HEK293 (cell line): ENCODE results near the gene KRTAP9-9.
A peak's percentile ranks its signal among the peaks of the same experiment; 100 is the strongest.
"Not testable (repeated sequence)": the region's sequence is repeated elsewhere in the genome, so short reads cannot be mapped to it uniquely, and the experiment has no call there.

ENCODE experiments used
- CTCF ChIA-PET: fragments of 350-600 bp; formaldehyde crosslinking; extraction: SDS; loops from one replicate; lab custom pipeline; 2021; ENCODE audit warnings: antibody characterized with exemption; lab: Yijun Ruan, JAX
- POLR2A ChIA-PET: fragments of 300-600 bp; formaldehyde crosslinking; extraction: SDS; loops from one replicate; lab custom pipeline; 2020; ENCODE audit warnings: antibody characterized with exemption, inconsistent platforms; lab: Yijun Ruan, JAX
- H3K27ac ChIP-seq: fragments of 200-500 bp; sonication (Bioruptor generic); 2 replicates; pipeline ENCODE4 v1.5.1; 2014; ENCODE audit warnings: low read depth, low read length, control low read depth, inconsistent platforms; ENCODE audit errors: extremely low read depth
- H3K36me3 ChIP-seq, 2 experiments: fragments of 200-500 bp in 1 of 2; sonication (Bioruptor generic) in 1 of 2; 1 replicate in 1 of 2; 2 replicates in 1 of 2; pipeline ENCODE4 v1.5.1; 2014 to 2017; ENCODE audit warnings: inconsistent platforms in 2 of 2, low read length in 2 of 2; ENCODE audit not compliant: control insufficient read depth in 2 of 2, insufficient read depth in 1 of 2
- H3K4me1 ChIP-seq: fragments of 200-500 bp; sonication (Bioruptor generic); 2 replicates; pipeline ENCODE4 v1.5.1; 2014; ENCODE audit warnings: mild to moderate bottlenecking, low read length, inconsistent platforms; ENCODE audit not compliant: control insufficient read depth, insufficient read depth
- H3K4me3 ChIP-seq: 2 replicates; pipeline ENCODE4 v1.5.1; 2011; ENCODE audit warnings: low read depth, mild to moderate bottlenecking, control low read depth, low read length, moderate library complexity
- H3K9me3 ChIP-seq: fragments of 200-500 bp; sonication (Bioruptor generic); 2 replicates; pipeline ENCODE4 v1.5.1; 2014; ENCODE audit warnings: low read depth, low read length, inconsistent platforms; ENCODE audit not compliant: control insufficient read depth, insufficient read depth
- KLF8 ChIP-seq: fragments of 450-650 bp; formaldehyde crosslinking; IDR thresholded peaks from 2 replicates; pipeline ENCODE4 v1.5.1; 2016; ENCODE audit warnings: missing biosample characterization, missing genetic modification characterization
- MZF1 ChIP-seq: fragments of 450-650 bp; formaldehyde crosslinking; IDR thresholded peaks from 2 replicates; pipeline ENCODE4 v1.5.1; 2017; ENCODE audit warnings: missing biosample characterization, missing genetic modification characterization, borderline replicate concordance
- PRDM10 ChIP-seq: fragments of 450-650 bp; formaldehyde crosslinking; IDR thresholded peaks from 2 replicates; pipeline ENCODE4 v1.5.1; 2016; ENCODE audit warnings: missing biosample characterization, missing genetic modification characterization
- SCRT1 ChIP-seq: fragments of 450-650 bp; formaldehyde crosslinking; IDR thresholded peaks from 2 replicates; pipeline ENCODE4 v1.5.1; 2016; ENCODE audit warnings: missing biosample characterization, missing genetic modification characterization, borderline replicate concordance
- SCRT2 ChIP-seq: fragments of 450-650 bp; formaldehyde crosslinking; IDR thresholded peaks from 2 replicates; pipeline ENCODE4 v1.5.1; 2016; ENCODE audit warnings: missing biosample characterization, missing genetic modification characterization
- WT1 ChIP-seq: fragments of 450-650 bp; formaldehyde crosslinking; IDR thresholded peaks from 2 replicates; pipeline ENCODE4 v1.5.1; 2016; ENCODE audit warnings: missing biosample characterization, missing genetic modification characterization
- ZFP37 ChIP-seq: fragments of 450-650 bp; formaldehyde crosslinking; IDR thresholded peaks from 2 replicates; pipeline ENCODE4 v1.5.1; 2016; ENCODE audit warnings: missing biosample characterization, missing genetic modification characterization
- ZIC2 ChIP-seq: fragments of 450-650 bp; formaldehyde crosslinking; IDR thresholded peaks from 2 replicates; pipeline ENCODE4 v1.5.1; 2016; ENCODE audit warnings: missing biosample characterization, missing genetic modification characterization
- ZNF112 ChIP-seq: fragments of 450-650 bp; formaldehyde crosslinking; IDR thresholded peaks from 2 replicates; pipeline ENCODE4 v1.5.0; 2017; ENCODE audit warnings: missing biosample characterization, missing genetic modification characterization
- ZNF114 ChIP-seq: fragments of 450-650 bp; formaldehyde crosslinking; IDR thresholded peaks from 2 replicates; pipeline ENCODE4 v1.5.0; 2017; ENCODE audit warnings: missing biosample characterization, missing genetic modification characterization
- ZNF174 ChIP-seq: fragments of 450-650 bp; formaldehyde crosslinking; IDR thresholded peaks from 2 replicates; pipeline ENCODE4 v1.5.0; 2017; ENCODE audit warnings: missing biosample characterization, mild to moderate bottlenecking, missing genetic modification characterization
- ZNF175 ChIP-seq: fragments of 450-650 bp; formaldehyde crosslinking; IDR thresholded peaks from 2 replicates; pipeline ENCODE4 v1.5.1; 2016; ENCODE audit warnings: missing biosample characterization, missing genetic modification characterization
- ZNF266 ChIP-seq: fragments of 450-650 bp; formaldehyde crosslinking; IDR thresholded peaks from 2 replicates; pipeline ENCODE4 v1.5.1; 2016; ENCODE audit warnings: missing biosample characterization, missing genetic modification characterization, low read depth
- ZNF530 ChIP-seq: fragments of 450-650 bp; formaldehyde crosslinking; IDR thresholded peaks from 2 replicates; pipeline ENCODE4 v1.5.1; 2016; ENCODE audit warnings: low read depth, missing biosample characterization, missing genetic modification characterization
- ZNF548 ChIP-seq: fragments of 450-650 bp; formaldehyde crosslinking; IDR thresholded peaks from 2 replicates; pipeline ENCODE4 v1.5.1; 2016; ENCODE audit warnings: missing biosample characterization, missing genetic modification characterization
- ZNF555 ChIP-seq: fragments of 450-650 bp; formaldehyde crosslinking; conservative IDR thresholded peaks from 2 replicates; pipeline ENCODE4 v1.5.1; 2017; ENCODE audit warnings: missing biosample characterization, mild to moderate bottlenecking, missing genetic modification characterization, inconsistent platforms
- ZNF571 ChIP-seq: fragments of 450-650 bp; formaldehyde crosslinking; IDR thresholded peaks from 2 replicates; pipeline ENCODE4 v1.5.0; 2017; ENCODE audit warnings: missing biosample characterization, missing genetic modification characterization
- ZNF654 ChIP-seq: fragments of 450-650 bp; formaldehyde crosslinking; IDR thresholded peaks from 2 replicates; pipeline ENCODE4 v1.5.1; 2016; ENCODE audit warnings: low read depth, missing biosample characterization, missing genetic modification characterization
- ZNF677 ChIP-seq: fragments of 450-650 bp; IDR thresholded peaks from 2 replicates; pipeline ENCODE4 v1.5.0; 2018; ENCODE audit warnings: missing biosample characterization, mild to moderate bottlenecking, missing genetic modification characterization, moderate library complexity
- ZNF701 ChIP-seq: fragments of 450-650 bp; formaldehyde crosslinking; IDR thresholded peaks from 2 replicates; pipeline ENCODE4 v1.5.1; 2016; ENCODE audit warnings: missing biosample characterization, missing genetic modification characterization
- ZNF747 ChIP-seq: fragments of 450-650 bp; formaldehyde crosslinking; IDR thresholded peaks from 2 replicates; pipeline ENCODE4 v1.5.1; 2016; ENCODE audit warnings: missing biosample characterization, missing genetic modification characterization
- ZNF76 ChIP-seq: fragments of 450-650 bp; formaldehyde crosslinking; IDR thresholded peaks from 2 replicates; pipeline ENCODE4; 2016; ENCODE audit warnings: low read depth, missing biosample characterization, missing genetic modification characterization, borderline replicate concordance
- ZNF768 ChIP-seq: fragments of 450-650 bp; formaldehyde crosslinking; IDR thresholded peaks from 2 replicates; pipeline ENCODE4 v1.5.1; 2018; ENCODE audit warnings: missing biosample characterization, mild to moderate bottlenecking, missing genetic modification characterization
- ZSCAN5A ChIP-seq: fragments of 450-650 bp; formaldehyde crosslinking; IDR thresholded peaks from 2 replicates; pipeline ENCODE4 v1.5.1; 2016; ENCODE audit warnings: missing biosample characterization, missing genetic modification characterization

KRTAP9-9 gene

GRCh38 chr17:41271858-41272257 lies 16.7 kb downstream of the KRTAP9-9 start:
- TF ChIP-seq ZSCAN5A (tag by site-specific recombination) (no peak), ZNF768 (tag by site-specific recombination) (no peak), ZNF747 (tag by site-specific recombination) (no peak), ZNF530 (no peak), ZNF114 (tag by site-specific recombination) (no peak), ZNF548 (tag by site-specific recombination) (no peak), ZNF175 (no peak), ZNF555 (no peak), ZNF571 (tag by site-specific recombination) (no peak)
- TF ChIP-seq, all 188 proteins: peak for 0
- Histone ChIP-seq H3K4me3 (no peak overlapping the region), H3K36me3 (no peaks in the 10 kb centered on the region), H3K4me1 (no peaks in the 10 kb centered on the region), H3K27ac (no peak overlapping the region), H3K9me3 (no peaks in the 10 kb centered on the region)
- ChIA-PET POLR2A (no interaction called here), CTCF (no interaction called here)

DNA sequence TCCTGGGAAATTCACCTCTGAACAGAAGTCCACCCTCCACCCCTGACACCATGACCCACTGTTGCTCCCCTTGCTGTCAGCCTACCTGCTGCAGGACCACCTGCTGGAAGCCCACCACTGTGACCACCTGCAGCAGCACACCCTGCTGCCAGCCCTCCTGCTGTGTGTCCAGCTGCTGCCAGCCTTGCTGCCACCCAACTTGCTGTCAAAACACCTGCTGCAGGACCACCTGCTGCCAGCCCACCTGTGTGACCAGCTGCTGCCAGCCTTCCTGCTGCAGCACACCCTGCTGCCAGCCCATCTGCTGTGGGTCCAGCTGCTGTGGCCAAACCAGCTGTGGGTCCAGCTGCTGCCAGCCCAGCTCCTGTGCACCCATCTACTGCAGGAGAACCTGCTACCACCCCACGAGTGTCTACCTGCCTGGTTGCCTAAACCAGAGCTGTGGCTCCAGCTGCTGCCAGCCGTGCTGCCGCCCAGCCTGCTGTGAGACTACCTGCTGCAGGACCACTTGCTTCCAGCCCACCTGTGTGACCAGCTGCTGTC lies 20.5 kb downstream of the KRTAP9-9 start, which contains the start of gene KRTAP9-7:
Gene KRTAP9-7, plus strand, starts transcription at position 51 of the 543 bp plus-strand sequence. Its CDS starts 0 bp downstream, at position 51.
- H3K9me3 ChIP-seq, POLR2A ChIA-PET, H3K27ac ChIP-seq, H3K36me3 ChIP-seq, CTCF ChIA-PET, H3K4me3 ChIP-seq, H3K4me1 ChIP-seq: not testable (repeated sequence)
- TF ChIP-seq SCRT1 (tag by site-specific recombination) (peak; percentile 57), SCRT2 (tag by site-specific recombination) (0 out of 2 replicates have a peak, but pooled peaks have one; percentile 20), ZIC2 (tag by site-specific recombination) (peak; percentile 31)

- ChIA-PET POLR2A (no interaction called here), CTCF (no interaction called here)
- no peaks in the 10 kb centered on the region for H3K4me1 ChIP-seq
- H3K36me3 ChIP-seq = no peaks in the 10 kb centered on the region
- H3K9me3 ChIP-seq = no peaks in the 10 kb centered on the region
- TF ChIP-seq ZNF112 (tag by site-specific recombination) (no peak), WT1 (tag by site-specific recombination) (no peak), ZNF76 (tag by site-specific recombination) (no peak), ZNF747 (tag by site-specific recombination) (no peak), KLF8 (tag by site-specific recombination) (no peak)
- no peak overlapping the region for H3K27ac ChIP-seq
- H3K4me3 ChIP-seq = no peak overlapping the region
These were observed 23.2 kb downstream of the KRTAP9-9 start for GRCh38 chr17:41278176-41278955.

DNA sequence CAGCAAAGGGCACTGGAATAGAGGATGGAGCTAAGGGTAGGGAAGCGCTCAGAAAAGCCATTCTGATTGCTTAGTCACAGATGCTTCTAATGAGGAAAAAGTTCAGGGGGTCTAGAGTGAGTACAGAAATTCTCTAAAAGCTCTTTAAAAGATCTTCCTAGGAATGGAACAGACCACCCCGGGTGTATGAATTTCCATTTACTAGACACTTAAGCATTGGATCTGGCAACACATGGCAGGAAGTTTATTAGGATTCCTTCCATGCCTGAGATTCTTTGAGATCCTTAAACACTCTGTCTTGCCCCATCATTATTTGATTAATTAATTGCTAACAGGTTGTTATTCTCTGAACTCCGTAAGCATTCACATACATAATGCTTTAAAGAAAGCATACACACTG lies 28.9 kb downstream of the KRTAP9-9 start:
- Histone ChIP-seq H3K9me3 (no peaks in the 10 kb centered on the region), H3K27ac (no peak overlapping the region), H3K4me1 (no peaks in the 10 kb centered on the region), H3K4me3 (no peak overlapping the region), H3K36me3 (no peaks in the 10 kb centered on the region)
- POLR2A ChIA-PET = no interaction called here
- CTCF ChIA-PET = interaction anchor here (0.6 to 2.0 kb wide), 2 partner anchors 38 to 425 kb away, joined by 3 to 5 read pairs; no protein-coding TSS in a partner anchor
- no peak for TF ChIP-seq PRDM10
- no peak for TF ChIP-seq ZNF677 (tag by site-specific recombination)
- no peak for TF ChIP-seq ZNF174 (tag by site-specific recombination)
- TF ChIP-seq ZNF654 (tag by site-specific recombination) = no peak
- no peak for TF ChIP-seq MZF1 (tag by site-specific recombination)
- TF ChIP-seq ZFP37 (tag by site-specific recombination) = no peak
- TF ChIP-seq ZNF701 (tag by site-specific recombination) = no peak
- no peak for TF ChIP-seq ZNF266 (tag by site-specific recombination)
